HEK293 (cell line): Measurements from ENCODE around the gene STARD13.

Experiments
- ZNF114 ChIP-seq: fragments of 450-650 bp; formaldehyde crosslinking; IDR thresholded peaks from 2 replicates; pipeline ENCODE4 v1.5.0; 2017; ENCODE audit warnings: missing biosample characterization, missing genetic modification characterization
- ZNF350 ChIP-seq: fragments of 450-650 bp; formaldehyde crosslinking; IDR thresholded peaks from 2 replicates; pipeline ENCODE4 v1.5.0; 2017; ENCODE audit warnings: missing biosample characterization, mild to moderate bottlenecking, missing genetic modification characterization
- ZNF830 ChIP-seq: fragments of 450-650 bp; IDR thresholded peaks from 2 replicates; pipeline ENCODE4 v1.5.0; 2018; ENCODE audit warnings: missing biosample characterization, missing genetic modification characterization, low read depth, mild to moderate bottlenecking, moderate library complexity
- ZSCAN16 ChIP-seq: fragments of 450-650 bp; formaldehyde crosslinking; IDR thresholded peaks from 2 replicates; pipeline ENCODE4 v1.5.1; 2016; ENCODE audit warnings: missing biosample characterization, missing genetic modification characterization
- TF ChIP-seq, protein P1 (sequence below): fragments of 450-650 bp; formaldehyde crosslinking; conservative IDR thresholded peaks from 2 replicates; pipeline ENCODE4 v1.5.1; 2016; ENCODE audit warnings: low read depth, missing biosample characterization, missing genetic modification characterization
- TF ChIP-seq, protein P2 (sequence below): fragments of 450-650 bp; formaldehyde crosslinking; IDR thresholded peaks from 2 replicates; pipeline ENCODE4 v1.5.1; 2016; ENCODE audit warnings: missing biosample characterization, missing genetic modification characterization
- TF ChIP-seq, protein P3 (sequence below): fragments of 450-650 bp; IDR thresholded peaks from 2 replicates; pipeline ENCODE4 v1.5.1; 2018; ENCODE audit warnings: missing biosample characterization, missing genetic modification characterization

DNA sequence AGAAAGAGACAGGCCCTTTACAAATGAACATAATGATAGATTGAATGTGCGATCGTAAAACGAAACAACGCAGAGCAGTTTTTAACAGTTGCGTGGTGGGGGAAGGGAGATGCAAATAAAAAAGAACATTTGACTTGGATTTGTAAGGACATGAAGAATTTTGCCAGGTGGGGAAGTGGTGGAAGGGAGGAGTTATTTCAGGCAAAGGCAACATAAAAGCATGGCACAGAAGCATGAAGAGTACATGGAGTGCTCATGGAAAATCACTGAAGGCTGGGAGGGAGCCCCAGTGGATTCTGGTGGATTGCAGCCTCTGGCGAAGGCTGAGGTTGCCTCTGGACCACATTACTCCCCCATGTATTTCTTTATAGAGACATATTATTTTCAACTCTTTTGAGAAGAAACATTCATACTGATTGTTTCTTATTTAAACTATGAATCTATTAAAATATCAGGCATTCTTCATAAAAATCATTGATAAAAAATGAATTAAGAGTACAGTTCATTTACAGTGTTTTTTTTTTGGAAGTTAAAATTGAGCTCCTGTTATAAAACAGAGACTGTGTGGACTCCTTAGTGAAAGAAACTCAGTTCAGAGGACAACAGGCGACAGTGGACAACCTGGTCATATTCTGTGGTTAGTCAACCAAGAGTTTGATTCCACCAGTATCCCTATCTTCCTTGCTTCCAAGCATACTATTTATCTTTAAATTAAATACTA lies 57.5 kb downstream of the STARD13 start:
- TF ChIP-seq ZSCAN16 (tag by site-specific recombination), result no peak
- TF ChIP-seq, protein P1, sequence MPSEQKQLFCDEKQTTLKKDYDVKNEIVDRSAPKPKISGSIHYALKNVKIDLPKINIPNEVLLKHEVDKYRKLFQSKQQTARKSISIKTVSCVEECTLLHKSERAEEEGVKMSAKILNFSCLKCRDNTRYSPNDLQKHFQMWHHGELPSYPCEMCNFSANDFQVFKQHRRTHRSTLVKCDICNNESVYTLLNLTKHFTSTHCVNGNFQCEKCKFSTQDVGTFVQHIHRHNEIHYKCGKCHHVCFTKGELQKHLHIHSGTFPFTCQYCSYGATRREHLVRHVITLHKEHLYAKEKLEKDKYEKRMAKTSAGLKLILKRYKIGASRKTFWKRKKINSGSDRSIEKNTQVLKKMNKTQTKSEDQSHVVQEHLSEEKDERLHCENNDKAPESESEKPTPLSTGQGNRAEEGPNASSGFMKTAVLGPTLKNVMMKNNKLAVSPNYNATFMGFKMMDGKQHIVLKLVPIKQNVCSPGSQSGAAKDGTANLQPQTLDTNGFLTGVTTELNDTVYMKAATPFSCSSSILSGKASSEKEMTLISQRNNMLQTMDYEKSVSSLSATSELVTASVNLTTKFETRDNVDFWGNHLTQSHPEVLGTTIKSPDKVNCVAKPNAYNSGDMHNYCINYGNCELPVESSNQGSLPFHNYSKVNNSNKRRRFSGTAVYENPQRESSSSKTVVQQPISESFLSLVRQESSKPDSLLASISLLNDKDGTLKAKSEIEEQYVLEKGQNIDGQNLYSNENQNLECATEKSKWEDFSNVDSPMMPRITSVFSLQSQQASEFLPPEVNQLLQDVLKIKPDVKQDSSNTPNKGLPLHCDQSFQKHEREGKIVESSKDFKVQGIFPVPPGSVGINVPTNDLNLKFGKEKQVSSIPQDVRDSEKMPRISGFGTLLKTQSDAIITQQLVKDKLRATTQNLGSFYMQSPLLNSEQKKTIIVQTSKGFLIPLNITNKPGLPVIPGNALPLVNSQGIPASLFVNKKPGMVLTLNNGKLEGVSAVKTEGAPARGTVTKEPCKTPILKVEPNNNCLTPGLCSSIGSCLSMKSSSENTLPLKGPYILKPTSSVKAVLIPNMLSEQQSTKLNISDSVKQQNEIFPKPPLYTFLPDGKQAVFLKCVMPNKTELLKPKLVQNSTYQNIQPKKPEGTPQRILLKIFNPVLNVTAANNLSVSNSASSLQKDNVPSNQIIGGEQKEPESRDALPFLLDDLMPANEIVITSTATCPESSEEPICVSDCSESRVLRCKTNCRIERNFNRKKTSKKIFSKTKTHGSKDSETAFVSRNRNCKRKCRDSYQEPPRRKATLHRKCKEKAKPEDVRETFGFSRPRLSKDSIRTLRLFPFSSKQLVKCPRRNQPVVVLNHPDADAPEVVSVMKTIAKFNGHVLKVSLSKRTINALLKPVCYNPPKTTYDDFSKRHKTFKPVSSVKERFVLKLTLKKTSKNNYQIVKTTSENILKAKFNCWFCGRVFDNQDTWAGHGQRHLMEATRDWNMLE, result no peak
- no peak for TF ChIP-seq ZNF350
- TF ChIP-seq, protein P2, sequence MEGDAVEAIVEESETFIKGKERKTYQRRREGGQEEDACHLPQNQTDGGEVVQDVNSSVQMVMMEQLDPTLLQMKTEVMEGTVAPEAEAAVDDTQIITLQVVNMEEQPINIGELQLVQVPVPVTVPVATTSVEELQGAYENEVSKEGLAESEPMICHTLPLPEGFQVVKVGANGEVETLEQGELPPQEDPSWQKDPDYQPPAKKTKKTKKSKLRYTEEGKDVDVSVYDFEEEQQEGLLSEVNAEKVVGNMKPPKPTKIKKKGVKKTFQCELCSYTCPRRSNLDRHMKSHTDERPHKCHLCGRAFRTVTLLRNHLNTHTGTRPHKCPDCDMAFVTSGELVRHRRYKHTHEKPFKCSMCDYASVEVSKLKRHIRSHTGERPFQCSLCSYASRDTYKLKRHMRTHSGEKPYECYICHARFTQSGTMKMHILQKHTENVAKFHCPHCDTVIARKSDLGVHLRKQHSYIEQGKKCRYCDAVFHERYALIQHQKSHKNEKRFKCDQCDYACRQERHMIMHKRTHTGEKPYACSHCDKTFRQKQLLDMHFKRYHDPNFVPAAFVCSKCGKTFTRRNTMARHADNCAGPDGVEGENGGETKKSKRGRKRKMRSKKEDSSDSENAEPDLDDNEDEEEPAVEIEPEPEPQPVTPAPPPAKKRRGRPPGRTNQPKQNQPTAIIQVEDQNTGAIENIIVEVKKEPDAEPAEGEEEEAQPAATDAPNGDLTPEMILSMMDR, result no peak
- TF ChIP-seq ZNF830 (tag by site-specific recombination), result no peak
- TF ChIP-seq, protein P3, sequence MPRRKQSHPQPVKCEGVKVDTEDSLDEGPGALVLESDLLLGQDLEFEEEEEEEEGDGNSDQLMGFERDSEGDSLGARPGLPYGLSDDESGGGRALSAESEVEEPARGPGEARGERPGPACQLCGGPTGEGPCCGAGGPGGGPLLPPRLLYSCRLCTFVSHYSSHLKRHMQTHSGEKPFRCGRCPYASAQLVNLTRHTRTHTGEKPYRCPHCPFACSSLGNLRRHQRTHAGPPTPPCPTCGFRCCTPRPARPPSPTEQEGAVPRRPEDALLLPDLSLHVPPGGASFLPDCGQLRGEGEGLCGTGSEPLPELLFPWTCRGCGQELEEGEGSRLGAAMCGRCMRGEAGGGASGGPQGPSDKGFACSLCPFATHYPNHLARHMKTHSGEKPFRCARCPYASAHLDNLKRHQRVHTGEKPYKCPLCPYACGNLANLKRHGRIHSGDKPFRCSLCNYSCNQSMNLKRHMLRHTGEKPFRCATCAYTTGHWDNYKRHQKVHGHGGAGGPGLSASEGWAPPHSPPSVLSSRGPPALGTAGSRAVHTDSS (tag by site-specific recombination), result no peak
- TF ChIP-seq ZNF114, result no peak
